GM18861 (cell line): ENCODE results near the gene MYH9.

Source experiments
- ATAC-seq: cut with Tn5 transposase; IDR thresholded peaks from one replicate; pipeline ENCODE4 v1.9.1; 2021; ENCODE audit not compliant: unreplicated experiment

Gene MYH9

GRCh38 chr22:36332623-36333332 is 55.0 kb downstream of the MYH9 start:
- no peak for ATAC-seq

- ATAC-seq, result no peak
These were observed 55.7 kb downstream of the MYH9 start for GRCh38 chr22:36331912-36332622.

- ATAC-seq, result peak; percentile 56
These were observed 56.4 kb downstream of the MYH9 start for GRCh38 chr22:36331306-36331911.

DNA sequence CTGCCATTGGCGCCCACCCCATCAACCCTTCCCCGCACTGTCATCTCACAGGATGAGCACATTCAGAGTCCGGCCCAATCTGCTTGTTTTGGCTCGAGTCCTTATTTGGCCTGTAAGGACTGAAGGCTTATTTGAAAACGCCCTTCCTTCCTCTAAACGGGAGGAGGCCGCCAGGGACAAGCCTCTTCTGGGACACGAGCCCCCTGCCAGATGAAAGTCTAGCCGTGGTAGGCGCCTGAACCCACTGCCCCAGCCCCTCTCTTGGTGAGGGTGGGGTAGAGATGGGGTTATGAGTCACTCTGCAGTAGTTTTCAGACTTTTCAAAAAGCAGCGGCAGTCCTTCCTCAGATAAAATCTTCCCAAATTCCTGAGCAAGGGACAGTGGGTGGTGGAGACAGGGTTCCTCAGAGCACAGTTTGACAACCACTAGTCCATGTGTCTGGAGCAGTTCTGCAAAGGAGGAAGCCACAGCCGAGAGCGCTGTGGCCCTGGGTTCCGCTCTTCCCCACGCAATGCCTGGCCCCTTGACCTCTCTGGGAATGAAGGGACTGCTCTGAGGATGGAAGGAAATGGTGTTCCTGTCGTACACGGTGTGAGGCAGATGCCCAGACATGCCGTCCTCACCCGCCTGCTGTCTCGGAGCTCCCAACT is 57.0 kb downstream of the MYH9 start:
- no peak for ATAC-seq

DNA sequence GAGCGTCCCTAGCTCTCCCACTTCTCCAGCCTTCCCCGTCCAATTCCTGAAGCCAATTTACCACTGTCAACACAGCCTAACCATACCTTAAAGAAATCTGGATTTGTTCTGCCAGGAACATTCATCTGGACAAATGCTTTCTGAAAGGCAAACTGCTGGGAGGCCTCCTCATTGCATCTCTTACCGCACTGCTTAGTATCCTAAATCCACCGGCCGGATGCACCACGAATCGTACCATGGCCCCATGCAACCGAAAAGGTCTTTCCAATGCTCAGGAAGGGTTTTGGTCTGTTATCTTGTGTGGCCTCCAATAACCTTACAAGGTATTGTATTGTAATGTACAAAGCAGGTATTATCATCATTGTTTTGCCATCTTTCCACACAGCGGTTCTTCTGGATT is 57.6 kb downstream of the MYH9 start:
- no peak for ATAC-seq

- no peak for ATAC-seq
These were observed 58.3 kb downstream of the MYH9 start for GRCh38 chr22:36329254-36330078.

DNA sequence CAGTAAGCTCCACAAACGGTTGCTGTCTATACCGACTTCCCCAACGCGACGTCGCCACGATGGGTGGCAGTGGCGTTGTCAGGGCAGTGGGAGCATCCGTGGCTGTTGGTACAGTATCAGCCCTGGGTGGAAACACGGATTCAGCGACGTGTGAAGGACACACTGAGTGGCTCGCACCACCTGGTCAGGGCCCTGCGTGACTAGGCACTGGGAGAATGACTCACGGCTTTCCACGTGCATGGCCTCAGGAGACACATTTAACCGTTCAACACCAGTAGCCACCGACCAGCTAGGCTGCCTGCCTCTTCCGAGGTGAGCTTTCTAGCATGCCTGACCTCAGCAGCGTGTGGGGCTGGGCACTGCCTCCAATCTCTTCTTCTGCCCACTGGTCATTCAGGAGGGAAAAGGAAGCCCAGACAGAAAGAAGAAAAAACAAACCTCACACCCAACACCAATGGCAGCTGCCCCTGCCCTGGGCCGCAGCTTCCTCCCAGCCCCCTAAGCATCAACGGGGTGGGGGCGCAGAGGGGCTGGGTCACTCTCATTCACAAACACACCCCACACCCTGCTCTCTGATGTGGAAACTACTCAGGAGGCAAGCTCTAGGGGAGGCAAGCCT is 59.0 kb downstream of the MYH9 start:
- no peak for ATAC-seq

- no peak for ATAC-seq
These were observed 59.7 kb downstream of the MYH9 start for GRCh38 chr22:36327922-36328551.

- no peak for ATAC-seq
These were observed 61.3 kb downstream of the MYH9 start for GRCh38 chr22:36326178-36327161.

GRCh38 chr22:36325154-36326031 is 62.4 kb downstream of the MYH9 start:
- no peak for ATAC-seq

- ATAC-seq, result no peak
These were observed 63.4 kb downstream of the MYH9 start for GRCh38 chr22:36324414-36324813.

GRCh38 chr22:36323855-36324331 is 63.9 kb downstream of the MYH9 start:
- ATAC-seq, result no peak

DNA sequence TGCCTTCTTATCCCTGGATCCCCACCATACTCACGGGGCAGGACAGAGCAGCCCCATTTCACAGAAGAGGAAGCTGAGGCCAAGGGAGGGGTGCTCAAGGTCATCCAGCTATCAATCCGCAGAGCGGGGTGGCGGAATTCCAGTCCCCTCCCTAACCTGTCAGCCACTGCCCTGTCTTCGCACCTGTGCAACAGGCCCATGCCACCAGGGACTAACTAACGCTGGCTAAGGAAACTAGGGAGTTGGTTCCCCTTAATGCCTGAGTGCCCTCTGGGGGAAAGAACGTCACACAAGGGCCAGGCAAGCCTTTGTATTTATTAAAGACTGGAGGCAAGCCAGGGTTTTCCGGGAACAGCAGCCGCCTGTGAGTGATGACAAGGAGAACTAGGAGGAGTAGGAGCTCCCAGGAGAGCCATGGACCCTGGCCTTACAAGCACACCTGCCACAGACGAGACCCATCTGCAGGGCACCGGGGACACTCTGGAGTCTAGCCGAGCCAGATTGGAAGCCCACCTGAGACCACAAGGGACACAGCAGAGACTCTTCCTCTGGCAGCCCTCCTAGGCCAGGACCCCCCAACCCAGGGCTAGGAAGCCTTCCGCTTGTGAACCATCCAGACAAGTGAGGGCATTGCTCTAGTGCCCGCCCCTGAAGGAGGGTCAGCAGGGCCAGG is 64.4 kb downstream of the MYH9 start:
- no peak for ATAC-seq

- no peak for ATAC-seq
These were observed 65.2 kb downstream of the MYH9 start for GRCh38 chr22:36322602-36322915.

DNA sequence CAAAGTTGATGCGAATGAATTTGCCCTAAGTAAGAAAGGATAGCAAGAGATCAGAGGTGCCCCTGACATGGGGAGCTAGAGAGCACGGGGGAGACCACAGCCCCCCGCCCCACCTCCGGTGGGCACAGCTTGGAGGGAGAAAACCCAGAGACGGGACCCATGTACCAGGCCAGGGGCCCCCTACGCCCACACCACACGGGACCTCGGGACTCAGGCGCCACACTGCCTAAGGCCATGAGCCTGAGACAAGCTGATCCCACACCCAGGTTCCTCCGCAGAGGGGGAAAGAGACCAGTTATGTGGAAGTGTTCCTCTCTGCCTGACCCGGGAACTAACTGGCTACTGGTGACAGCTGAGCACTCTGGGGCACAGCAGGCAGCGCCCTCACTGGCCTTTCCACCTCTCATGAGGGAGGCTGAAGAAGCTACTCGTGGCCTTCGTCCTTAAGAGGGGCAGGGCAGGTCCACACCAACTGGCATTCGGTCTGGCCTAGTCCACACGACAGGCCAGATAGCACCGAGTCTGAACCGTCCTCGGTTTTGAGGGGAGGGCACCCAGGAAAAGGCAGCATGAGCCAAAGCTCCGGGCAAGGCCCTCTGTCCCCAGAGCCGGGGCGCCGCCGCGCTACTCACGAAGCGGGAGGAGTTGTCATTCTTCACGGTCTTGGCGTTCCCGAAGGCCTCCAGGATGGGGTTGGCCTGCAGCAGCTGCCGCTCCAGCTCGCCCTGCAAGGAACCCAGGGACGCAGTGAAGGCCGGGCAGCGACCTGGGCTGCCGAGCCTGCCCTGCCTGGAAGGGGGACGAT is 65.8 kb downstream of the MYH9 start:
- no peak for ATAC-seq

- no peak for ATAC-seq
These were observed 67.2 kb downstream of the MYH9 start for GRCh38 chr22:36320553-36320952.
